Esophagus muscularis mucosa (tissue), 3 donors: ENCODE results near the gene PIK3R6.

Experiments
- CTCF ChIP-seq, 3 experiments: fragments of 200-600 bp in 2 of 3; fragments of 450-650 bp in 1 of 3; sonication (generic) in 2 of 3; IDR thresholded peaks; one replicate each; pipeline ENCODE4 v1.5.1; 2017 to 2019; ENCODE audit warnings: antibody characterized with exemption in 3 of 3, mild to moderate bottlenecking in 2 of 3, moderate library complexity in 1 of 3
- POLR2AphosphoS5 ChIP-seq, 2 donors: sonication (generic); formaldehyde crosslinking; IDR thresholded peaks; one replicate each; pipeline ENCODE4 v1.6.1; 2017; ENCODE audit warnings: antibody characterized with exemption in 2 of 2

GRCh38 chr17:8870406-8871040, 3.0 kb upstream of the PIK3R6 start:
- TF ChIP-seq CTCF (IDR thresholded peaks at IDR 0.05) (no peak), POLR2AphosphoS5 (IDR thresholded peaks at IDR 0.05) (no peak)
